T-helper 1 cell treated with Interleukin-12 subunit alpha and Interleukin-12 subunit beta and Interleukin-4 antibody, amounts not matched to agents 30 μg/mL and 1 μg/mL, for 36 hours (primary cell): Measurements from ENCODE around the gene FBXL7.

Experiments used
- H3K27ac Mint-ChIP-seq: one replicate; pipeline ENCODE4 v1.8.0; 2021; ENCODE audit warnings: mild to moderate bottlenecking, mixed read lengths
- H3K27me3 Mint-ChIP-seq: one replicate; pipeline ENCODE4 v1.8.0; 2021; ENCODE audit warnings: low read depth, mixed read lengths
- H3K36me3 Mint-ChIP-seq: one replicate; pipeline ENCODE4 v1.8.0; 2021; ENCODE audit warnings: low read depth, mixed read lengths
- H3K4me1 Mint-ChIP-seq: one replicate; pipeline ENCODE4 v1.8.0; 2021; ENCODE audit warnings: low read depth, mixed read lengths
- H3K4me3 Mint-ChIP-seq: one replicate; pipeline ENCODE4 v1.8.0; 2021; ENCODE audit warnings: mild to moderate bottlenecking, moderate library complexity, mixed read lengths
- H3K9me3 Mint-ChIP-seq: one replicate; pipeline ENCODE4 v1.8.0; 2021; ENCODE audit warnings: mixed read lengths

FBXL7 gene

GRCh38 chr5:15489571-15490235 lies 10.3 kb upstream of the FBXL7 start:
- H3K9me3 Mint-ChIP-seq, result peaks cover 4% of the 10 kb centered on the region
- H3K27me3 Mint-ChIP-seq, result no peaks in the 10 kb centered on the region
- no peak overlapping the region for H3K4me3 Mint-ChIP-seq
- no peak overlapping the region for H3K27ac Mint-ChIP-seq
- H3K36me3 Mint-ChIP-seq, result no peaks in the 10 kb centered on the region
- H3K4me1 Mint-ChIP-seq, result no peaks in the 10 kb centered on the region

- H3K36me3 Mint-ChIP-seq, result no peaks in the 10 kb centered on the region
- no peak overlapping the region for H3K27ac Mint-ChIP-seq
- no peak overlapping the region for H3K4me3 Mint-ChIP-seq
- peaks cover 4% of the 10 kb centered on the region for H3K9me3 Mint-ChIP-seq
- no peaks in the 10 kb centered on the region for H3K27me3 Mint-ChIP-seq
- no peaks in the 10 kb centered on the region for H3K4me1 Mint-ChIP-seq
Measured at GRCh38 chr5:15492545-15492944, 7.4 kb upstream of the FBXL7 start.

GRCh38 chr5:15493501-15493900 lies 6.5 kb upstream of the FBXL7 start:
- Mint-ChIP-seq H3K4me1 (no peaks in the 10 kb centered on the region), H3K27ac (no peak overlapping the region), H3K9me3 (peaks cover 4% of the 10 kb centered on the region), H3K27me3 (peaks cover 8% of the 10 kb centered on the region), H3K4me3 (no peak overlapping the region), H3K36me3 (no peaks in the 10 kb centered on the region)

- Mint-ChIP-seq H3K9me3 (peaks cover 4% of the 10 kb centered on the region), H3K4me3 (no peak overlapping the region), H3K27ac (no peak overlapping the region), H3K27me3 (peaks cover 19% of the 10 kb centered on the region), H3K36me3 (no peaks in the 10 kb centered on the region), H3K4me1 (no peaks in the 10 kb centered on the region)
Measured at GRCh38 chr5:15495026-15495425, 5.0 kb upstream of the FBXL7 start.

GRCh38 chr5:15496886-15497285 lies 3.1 kb upstream of the FBXL7 start:
- Mint-ChIP-seq H3K27me3 (peaks cover 34% of the 10 kb centered on the region), H3K36me3 (no peaks in the 10 kb centered on the region), H3K4me1 (no peaks in the 10 kb centered on the region), H3K9me3 (no peaks in the 10 kb centered on the region), H3K4me3 (no peak overlapping the region), H3K27ac (no peak overlapping the region)

- Mint-ChIP-seq H3K27ac (no peak overlapping the region), H3K4me1 (no peaks in the 10 kb centered on the region), H3K9me3 (no peaks in the 10 kb centered on the region), H3K27me3 (peaks cover 38% of the 10 kb centered on the region), H3K4me3 (no peak overlapping the region), H3K36me3 (no peaks in the 10 kb centered on the region)
Measured at GRCh38 chr5:15500325-15501001, 483 bp downstream of the FBXL7 start.

- Mint-ChIP-seq H3K36me3 (no peaks in the 10 kb centered on the region), H3K27ac (peak overlapping the region; percentile 6), H3K27me3 (peaks cover 38% of the 10 kb centered on the region), H3K4me3 (no peak overlapping the region), H3K9me3 (no peaks in the 10 kb centered on the region), H3K4me1 (no peaks in the 10 kb centered on the region)
Measured at GRCh38 chr5:15501091-15501791, 1.3 kb downstream of the FBXL7 start.

GRCh38 chr5:15502208-15502607 lies 2.2 kb downstream of the FBXL7 start:
- H3K27ac Mint-ChIP-seq, result no peak overlapping the region
- H3K9me3 Mint-ChIP-seq, result no peaks in the 10 kb centered on the region
- no peaks in the 10 kb centered on the region for H3K4me1 Mint-ChIP-seq
- no peak overlapping the region for H3K4me3 Mint-ChIP-seq
- peaks cover 38% of the 10 kb centered on the region for H3K27me3 Mint-ChIP-seq
- no peaks in the 10 kb centered on the region for H3K36me3 Mint-ChIP-seq

GRCh38 chr5:15506146-15506545 lies 6.2 kb downstream of the FBXL7 start:
- Mint-ChIP-seq H3K4me3 (no peak overlapping the region), H3K36me3 (no peaks in the 10 kb centered on the region), H3K4me1 (no peaks in the 10 kb centered on the region), H3K27me3 (peaks cover 11% of the 10 kb centered on the region), H3K27ac (no peak overlapping the region), H3K9me3 (no peaks in the 10 kb centered on the region)

GRCh38 chr5:15506897-15507296 lies 6.9 kb downstream of the FBXL7 start:
- Mint-ChIP-seq H3K36me3 (no peaks in the 10 kb centered on the region), H3K4me3 (no peak overlapping the region), H3K27ac (no peak overlapping the region), H3K4me1 (no peaks in the 10 kb centered on the region), H3K9me3 (no peaks in the 10 kb centered on the region), H3K27me3 (peaks cover 4% of the 10 kb centered on the region)

- H3K4me1 Mint-ChIP-seq, result no peaks in the 10 kb centered on the region
- no peak overlapping the region for H3K27ac Mint-ChIP-seq
Measured at GRCh38 chr5:15510092-15510491, 10.1 kb downstream of the FBXL7 start.

GRCh38 chr5:15510831-15511230 lies 10.9 kb downstream of the FBXL7 start:
- no peaks in the 10 kb centered on the region for H3K9me3 Mint-ChIP-seq
- no peaks in the 10 kb centered on the region for H3K36me3 Mint-ChIP-seq
- H3K27me3 Mint-ChIP-seq, result no peaks in the 10 kb centered on the region
- no peak overlapping the region for H3K27ac Mint-ChIP-seq
- no peaks in the 10 kb centered on the region for H3K4me1 Mint-ChIP-seq
- no peak overlapping the region for H3K4me3 Mint-ChIP-seq

More at GRCh38 chr5:15510092-15510491, 10.1 kb downstream of the FBXL7 start:
- H3K4me3 Mint-ChIP-seq, result no peak overlapping the region
- no peaks in the 10 kb centered on the region for H3K27me3 Mint-ChIP-seq
- no peaks in the 10 kb centered on the region for H3K9me3 Mint-ChIP-seq
- H3K36me3 Mint-ChIP-seq, result no peaks in the 10 kb centered on the region

GRCh38 chr5:15513431-15513830 lies 13.5 kb downstream of the FBXL7 start:
- no peaks in the 10 kb centered on the region for H3K27me3 Mint-ChIP-seq
- no peaks in the 10 kb centered on the region for H3K36me3 Mint-ChIP-seq
- no peaks in the 10 kb centered on the region for H3K4me1 Mint-ChIP-seq
- H3K9me3 Mint-ChIP-seq, result no peaks in the 10 kb centered on the region
- no peak overlapping the region for H3K27ac Mint-ChIP-seq
- H3K4me3 Mint-ChIP-seq, result no peak overlapping the region

- no peaks in the 10 kb centered on the region for H3K4me1 Mint-ChIP-seq
- H3K36me3 Mint-ChIP-seq, result no peaks in the 10 kb centered on the region
- H3K27ac Mint-ChIP-seq, result no peak overlapping the region
- no peak overlapping the region for H3K4me3 Mint-ChIP-seq
- no peaks in the 10 kb centered on the region for H3K9me3 Mint-ChIP-seq
- no peaks in the 10 kb centered on the region for H3K27me3 Mint-ChIP-seq
Measured at GRCh38 chr5:15513911-15514310, 13.9 kb downstream of the FBXL7 start.

- Mint-ChIP-seq H3K36me3 (no peaks in the 10 kb centered on the region), H3K4me3 (no peak overlapping the region), H3K9me3 (peaks cover 3% of the 10 kb centered on the region), H3K27ac (no peak overlapping the region), H3K27me3 (no peaks in the 10 kb centered on the region), H3K4me1 (no peaks in the 10 kb centered on the region)
Measured at GRCh38 chr5:15515229-15515628, 15.2 kb downstream of the FBXL7 start.
